ENCODE measurements around the gene PIGX.

Gene PIGX

GRCh38 chr3:196711838-196712513, at the start of gene PIGX, which contains the start of gene CEP19:
TSS of gene PIGX (plus strand) at chr3:196712377.
TSS of gene CEP19 (minus strand) at chr3:196712250. CDS start at chr3:196708657, 3,593 bp downstream.
- FAIRE-seq = no peak

GRCh38 chr3:196662711-196663571, 49.2 kb upstream of the PIGX start:
- FAIRE-seq = no peak

DNA sequence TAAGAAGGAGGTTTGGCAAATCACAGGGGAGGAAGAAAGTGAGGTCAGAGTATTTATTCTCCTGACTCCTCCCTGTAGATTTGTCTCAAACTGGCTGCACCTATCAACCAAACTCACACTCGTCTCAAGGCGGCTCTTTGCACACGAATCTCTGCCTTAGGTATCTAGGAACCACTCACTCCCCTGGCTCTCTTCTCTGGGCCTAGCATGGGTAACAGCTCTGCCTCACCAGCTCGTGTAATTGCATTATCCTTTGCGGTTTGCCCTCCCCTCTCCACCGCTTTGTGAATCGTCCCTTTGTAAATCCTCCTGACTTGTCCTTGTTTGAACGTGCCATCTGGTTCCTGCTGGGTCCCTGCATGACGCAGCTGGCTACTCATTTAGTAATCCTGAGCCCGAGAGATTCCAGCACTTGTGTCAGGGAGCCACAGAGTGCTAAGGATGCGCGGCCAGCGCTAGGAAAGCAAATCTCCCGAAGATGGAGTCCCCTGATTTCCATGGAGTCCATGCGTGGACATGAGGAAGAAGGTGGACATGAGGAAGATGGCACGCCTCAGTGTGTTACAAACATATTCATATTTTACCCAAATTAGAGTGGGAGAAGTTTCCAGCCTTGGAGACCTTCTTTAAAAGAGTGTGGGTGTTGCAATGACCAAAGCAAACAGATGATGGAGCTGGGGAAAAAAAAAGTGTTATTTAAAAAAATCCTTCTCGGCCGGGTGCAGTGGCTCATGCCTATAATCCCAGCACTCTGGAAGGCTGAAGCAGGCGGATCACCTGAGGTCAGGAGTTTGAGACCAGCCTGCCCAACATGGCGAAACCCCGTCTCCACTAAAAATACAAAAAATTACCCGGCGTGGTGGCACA, 45.9 kb upstream of the PIGX start:
- no peak for FAIRE-seq

GRCh38 chr3:196667056-196667825, 44.9 kb upstream of the PIGX start:
- no peak for FAIRE-seq

DNA sequence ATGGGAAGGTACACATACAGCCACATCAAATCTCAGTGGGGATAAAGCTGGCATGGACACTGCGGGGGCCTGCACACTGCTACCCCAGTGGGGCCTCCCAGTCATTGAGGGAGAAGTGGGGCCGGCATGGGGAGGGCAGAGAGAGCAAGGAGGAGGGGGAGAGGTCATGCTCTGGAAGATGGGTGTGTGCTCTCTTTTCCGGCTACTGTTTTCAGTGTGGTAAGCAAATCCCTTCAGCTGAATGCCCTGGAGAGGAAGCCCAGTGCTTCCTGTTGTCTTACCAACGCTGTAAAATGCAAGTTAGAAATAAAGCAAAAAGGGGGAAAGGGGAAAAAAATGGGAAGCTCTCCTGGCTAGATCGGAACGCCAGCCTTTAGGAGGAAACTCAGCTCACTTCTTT, 41.8 kb upstream of the PIGX start:
- no peak for FAIRE-seq

- no peak for FAIRE-seq
These were observed 38.5 kb upstream of the PIGX start for GRCh38 chr3:196673632-196674031.

- FAIRE-seq = no peak
These were observed 34.8 kb upstream of the PIGX start for GRCh38 chr3:196677353-196677752.

DNA sequence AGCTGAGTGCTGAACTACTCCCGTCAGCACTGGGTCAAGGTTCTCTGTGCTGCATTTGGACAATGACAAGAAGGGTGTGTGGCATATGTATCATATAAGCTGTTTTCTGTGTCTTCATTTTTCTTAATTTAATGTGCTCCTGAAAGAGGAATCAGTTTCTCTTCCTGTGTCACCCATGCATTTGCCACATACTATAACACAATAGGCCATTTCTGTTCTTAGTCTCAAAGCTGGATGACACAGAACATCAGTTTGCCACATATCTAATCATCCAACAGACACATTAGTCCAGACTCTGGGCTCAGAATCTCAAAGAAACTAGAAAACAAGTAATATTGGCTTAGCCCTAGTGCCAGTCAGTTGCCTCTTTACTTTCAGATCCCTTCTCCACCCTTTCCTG, 34.2 kb upstream of the PIGX start:
- FAIRE-seq = no peak

DNA sequence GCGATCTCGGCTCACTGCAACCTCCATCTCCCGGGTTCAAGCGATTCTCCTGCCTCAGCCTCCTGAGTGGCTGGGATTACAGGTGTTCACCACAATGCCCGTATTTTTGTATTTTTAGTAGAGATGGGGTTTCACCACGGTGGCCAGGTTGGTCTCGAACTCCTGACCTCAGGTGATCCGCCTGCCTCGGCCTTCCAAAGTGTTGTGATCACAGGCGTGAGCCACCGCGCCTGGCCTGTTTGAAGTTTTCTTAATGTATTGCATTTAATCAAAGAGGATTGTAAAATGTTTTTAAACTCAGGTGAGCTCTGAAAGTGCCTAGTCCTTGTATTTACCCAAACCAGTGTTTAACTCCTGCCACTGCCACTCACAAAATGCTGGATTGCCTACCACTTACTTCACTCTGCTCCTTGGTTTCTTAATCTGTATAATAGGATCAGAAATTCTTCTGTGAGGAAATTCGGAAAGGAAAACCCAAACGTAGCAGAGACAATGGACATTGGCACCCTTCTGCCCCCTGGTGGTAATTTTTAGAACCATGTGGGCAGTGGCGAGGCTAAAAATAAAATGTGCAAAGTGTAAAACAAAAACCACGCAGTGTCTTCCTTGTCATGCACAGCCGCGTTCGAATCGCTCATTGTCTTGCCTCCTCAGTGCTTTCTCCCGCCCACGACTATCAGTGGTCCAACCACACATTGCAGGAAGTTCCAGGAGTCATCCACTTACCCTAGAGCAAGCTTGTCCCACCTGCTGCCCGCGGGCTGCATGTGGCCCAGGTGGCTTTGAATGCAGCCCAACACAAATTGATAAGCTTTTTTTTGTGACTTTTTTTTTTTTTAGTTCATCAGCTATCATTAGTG, 27.4 kb upstream of the PIGX start:
- no peak for FAIRE-seq

GRCh38 chr3:196686436-196686835, 25.7 kb upstream of the PIGX start:
- no peak for FAIRE-seq

GRCh38 chr3:196688349-196688748, 23.8 kb upstream of the PIGX start:
- no peak for FAIRE-seq

GRCh38 chr3:196689941-196690660, 22.1 kb upstream of the PIGX start:
- FAIRE-seq = no peak

GRCh38 chr3:196691386-196691785, 20.8 kb upstream of the PIGX start:
- FAIRE-seq = no peak

- FAIRE-seq = no peak
These were observed 18.0 kb upstream of the PIGX start for GRCh38 chr3:196694202-196694638.

GRCh38 chr3:196694941-196695848, 17.0 kb upstream of the PIGX start:
- FAIRE-seq = no peak

DNA sequence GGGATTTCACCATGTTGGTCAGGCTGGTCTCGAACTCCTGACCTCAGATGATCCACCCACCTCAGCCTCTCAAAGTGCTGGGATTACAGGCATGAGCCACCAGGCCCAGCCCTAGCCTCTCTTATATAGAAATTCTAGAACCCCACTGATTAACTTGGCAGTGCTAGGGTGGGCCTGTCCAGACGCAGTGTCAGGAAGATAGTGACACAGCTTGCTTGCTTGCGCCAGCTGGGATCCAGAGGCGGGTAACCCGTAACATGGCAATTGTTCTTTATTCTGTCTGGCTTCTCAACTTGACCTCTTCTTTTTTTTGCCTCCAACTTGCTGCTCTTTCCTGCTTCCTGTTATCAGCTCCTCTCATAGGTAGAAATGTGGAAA, 16.3 kb upstream of the PIGX start:
- FAIRE-seq = no peak

- no peak for FAIRE-seq
These were observed 14.9 kb upstream of the PIGX start for GRCh38 chr3:196697270-196697669.

- FAIRE-seq = no peak
These were observed 12.4 kb upstream of the PIGX start for GRCh38 chr3:196699749-196700148.

DNA sequence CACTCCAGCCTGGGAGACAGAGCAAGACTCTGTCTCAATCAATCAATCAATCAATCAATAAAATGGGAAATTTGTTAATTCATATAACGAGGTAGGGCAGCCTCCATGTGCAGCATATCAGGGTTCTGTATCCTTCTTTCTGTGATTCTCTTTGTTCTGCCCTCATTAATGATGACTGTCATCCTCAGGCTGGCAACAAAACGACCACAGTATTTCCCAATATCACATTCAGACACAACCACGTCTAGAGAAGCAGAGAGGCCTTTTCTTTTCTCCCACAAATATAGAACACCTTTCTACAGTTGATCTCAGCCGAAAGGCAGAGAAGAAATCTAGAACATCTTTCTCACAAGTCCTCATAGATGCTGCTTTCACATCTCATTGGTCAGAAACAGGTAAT, 11.4 kb upstream of the PIGX start:
- FAIRE-seq = no peak

GRCh38 chr3:196706327-196706726, 5.8 kb upstream of the PIGX start:
- no peak for FAIRE-seq
